Erythroblast (primary cell): ENCODE measurements around the gene ADGRL4.

ENCODE experiments used
- GATA1 ChIP-seq: IDR thresholded peaks from 2 replicates; pipeline ENCODE4 v1.6.1; 2011; ENCODE audit warnings: low read depth, mild to moderate bottlenecking, control low read depth, low read length, moderate library complexity
- POLR2A ChIP-seq: IDR thresholded peaks from 2 replicates; pipeline ENCODE4 v1.6.1; 2011; ENCODE audit warnings: mild to moderate bottlenecking, low read length

DNA sequence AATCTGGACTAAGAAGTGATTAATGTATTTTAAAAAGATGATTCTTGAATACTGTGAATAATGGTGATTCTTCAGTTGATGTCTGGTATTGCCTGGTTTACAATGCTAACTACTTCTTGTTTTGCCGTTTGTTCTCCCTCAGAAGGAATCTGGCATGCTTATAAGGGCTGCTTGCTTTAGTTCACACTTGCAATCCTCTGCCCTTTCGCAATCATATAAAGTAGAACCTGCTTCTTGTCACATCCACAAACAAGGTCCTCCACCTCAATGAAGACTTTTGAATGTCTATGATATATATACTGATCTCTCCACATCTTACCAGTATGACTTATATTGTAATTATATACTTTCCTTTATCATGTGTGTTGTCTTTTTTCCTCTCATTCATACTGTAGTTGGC is 92.6 kb downstream of the ADGRL4 start:
- TF ChIP-seq POLR2A: no peak
- TF ChIP-seq GATA1: no peak
